NB4 (cell line): ENCODE measurements around the gene SLC13A4.

ENCODE experiments used
- CTCF ChIP-seq: IDR thresholded peaks from one replicate; pipeline ENCODE4 v1.5.1; 2012; ENCODE audit warnings: low read depth, low read length
- POLR2A ChIP-seq: IDR thresholded peaks from 2 replicates; pipeline ENCODE4 v1.6.1; 2011; ENCODE audit warnings: mild to moderate bottlenecking; ENCODE audit not compliant: insufficient read length; ENCODE audit errors: extremely low read depth

- TF ChIP-seq CTCF (no peak), POLR2A (no peak)
These were observed 43.9 kb downstream of the SLC13A4 start for GRCh38 chr7:135684136-135684535.
